HepG2 (cell line): ENCODE data around the gene CDC42EP5. TPM values are rescaled to one million over a fixed set of nuclear protein-coding genes. Genes with fewer than 3 reads are reported as not detected.

Source experiments
- BRCA1 ChIP-seq: sonication (generic); formaldehyde crosslinking; IDR thresholded peaks from 2 replicates; pipeline ENCODE4 v1.4.0; 2020; ENCODE audit warnings: missing genetic modification reagents
- CEBPB ChIP-seq: IDR thresholded peaks from 2 replicates; pipeline ENCODE4 v1.6.1; 2011; ENCODE audit warnings: low read depth, low read length, improper control_type of control experiment, borderline replicate concordance
- CHCHD3 ChIP-seq: sonication (generic); formaldehyde crosslinking; IDR thresholded peaks from 2 replicates; pipeline ENCODE4 v1.8.0; 2022; ENCODE audit warnings: mild to moderate bottlenecking, missing genetic modification reagents, moderate library complexity
- DBP ChIP-seq: sonication (generic); formaldehyde crosslinking; IDR thresholded peaks from 2 replicates; pipeline ENCODE4 v1.4.0; 2020; ENCODE audit warnings: missing genetic modification reagents; ENCODE audit errors: not compliant biosample characterization
- FOXC1 ChIP-seq: sonication (generic); formaldehyde crosslinking; IDR thresholded peaks from 2 replicates; pipeline ENCODE4 v1.8.0; 2022; ENCODE audit warnings: mild to moderate bottlenecking, missing genetic modification reagents, borderline replicate concordance
- HMG20B ChIP-seq: conservative IDR thresholded peaks from 2 replicates; pipeline ENCODE4 v1.6.1; 2016; ENCODE audit warnings: missing genetic modification reagents, missing compliant biosample characterization
- HNF4G ChIP-seq, 2 experiments: sonication (generic) in 1 of 2; formaldehyde crosslinking in 1 of 2; IDR thresholded peaks; 2 replicates each; pipeline versions ENCODE4 v1.4.0 to v1.6.1; 2011 to 2020; ENCODE audit warnings: borderline replicate concordance in 2 of 2, low read depth in 2 of 2, mild to moderate bottlenecking in 2 of 2, low read length in 1 of 2, missing genetic modification reagents in 1 of 2, moderate library complexity in 1 of 2
- HNRNPK ChIP-seq: fragments of 200-400 bp; formaldehyde crosslinking; IDR thresholded peaks from 2 replicates; pipeline ENCODE4 v1.6.1; 2018; ENCODE audit warnings: low read length, low read depth, moderate library complexity, mild to moderate bottlenecking; ENCODE audit not compliant: poor library complexity, severe bottlenecking
- KLF11 ChIP-seq: IDR thresholded peaks from 2 replicates; pipeline ENCODE4 v1.6.1; 2016; ENCODE audit warnings: missing compliant biosample characterization
- MEIS2 ChIP-seq: sonication (generic); formaldehyde crosslinking; IDR thresholded peaks from 2 replicates; pipeline ENCODE4 v1.9.0; 2021; ENCODE audit warnings: mild to moderate bottlenecking, missing genetic modification reagents
- NR2C2 ChIP-seq: sonication (generic); formaldehyde crosslinking; IDR thresholded peaks from 2 replicates; pipeline ENCODE4 v1.4.0; 2020; ENCODE audit warnings: missing genetic modification reagents, mild to moderate bottlenecking, moderate library complexity, borderline replicate concordance
- PLRG1 ChIP-seq: fragments of 450-650 bp; conservative IDR thresholded peaks from 2 replicates; pipeline ENCODE4 v1.6.1; 2016
- PRPF4 ChIP-seq: fragments of 200-400 bp; formaldehyde crosslinking; IDR thresholded peaks from 2 replicates; pipeline ENCODE4 v1.6.1; 2016; ENCODE audit warnings: low read length, low read depth; ENCODE audit not compliant: poor library complexity, severe bottlenecking
- SETDB1 ChIP-seq: sonication (generic); formaldehyde crosslinking; IDR thresholded peaks from 2 replicates; pipeline ENCODE4 v1.5.1; 2020; ENCODE audit warnings: missing genetic modification reagents, mild to moderate bottlenecking, borderline replicate concordance
- YEATS2 ChIP-seq: sonication (generic); formaldehyde crosslinking; IDR thresholded peaks from 2 replicates; pipeline ENCODE4 v1.4.0; 2020; ENCODE audit warnings: missing genetic modification reagents, borderline replicate concordance
- ZFP37 ChIP-seq: sonication (generic); formaldehyde crosslinking; IDR thresholded peaks from 2 replicates; pipeline ENCODE4 v1.4.0; 2020; ENCODE audit warnings: missing genetic modification reagents, borderline replicate concordance
- ZFX ChIP-seq: sonication (generic); formaldehyde crosslinking; IDR thresholded peaks from 2 replicates; pipeline ENCODE4 v1.4.0; 2020; ENCODE audit warnings: mild to moderate bottlenecking, low read depth, missing genetic modification reagents, moderate library complexity
- ZKSCAN5 ChIP-seq: sonication (generic); formaldehyde crosslinking; IDR thresholded peaks from 2 replicates; pipeline ENCODE4 v1.5.1; 2020; ENCODE audit warnings: mild to moderate bottlenecking, missing genetic modification reagents
- ZNF124 ChIP-seq: sonication (generic); formaldehyde crosslinking; IDR thresholded peaks from 2 replicates; pipeline ENCODE4 v1.4.0; 2020; ENCODE audit warnings: missing genetic modification reagents
- ZNF18 ChIP-seq: sonication (generic); formaldehyde crosslinking; IDR thresholded peaks from 2 replicates; pipeline ENCODE4 v1.8.0; 2022; ENCODE audit warnings: mild to moderate bottlenecking, missing genetic modification reagents; ENCODE audit not compliant: insufficient replicate concordance
- ZNF225 ChIP-seq: sonication (generic); formaldehyde crosslinking; IDR thresholded peaks from 2 replicates; pipeline ENCODE4 v1.4.0; 2020; ENCODE audit warnings: mild to moderate bottlenecking, missing genetic modification reagents
- ZNF235 ChIP-seq: sonication (generic); formaldehyde crosslinking; IDR thresholded peaks from 2 replicates; pipeline ENCODE4 v1.8.1; 2023; ENCODE audit warnings: mild to moderate bottlenecking, missing genetic modification reagents, borderline replicate concordance
- ZNF350 ChIP-seq: sonication (generic); formaldehyde crosslinking; IDR thresholded peaks from 2 replicates; pipeline ENCODE4 v1.4.0; 2020; ENCODE audit warnings: mild to moderate bottlenecking, low read depth, missing genetic modification reagents, borderline replicate concordance
- polyA plus RNA-seq, 8 experiments: library from polyadenylated mRNA; depleted of rRNA in 3 of 8; stranded (reverse) in 7 of 8; unstranded in 1 of 8; fragments of >200 nt; fragmentation: Illumina TruSeq in 4 of 8; extraction: Trizol in 4 of 8; gene quantifications; 2 replicates each; pipeline versions ENCODE4 v1.2.1 to v1.2.3, GENCODE V29; 2011 to 2016; ENCODE audit warnings: low read depth in 4 of 8, missing spikeins in 1 of 8, mixed read lengths in 1 of 8; ENCODE audit not compliant: insufficient read depth in 1 of 8
- total RNA-seq, 5 experiments: library from RNA; depleted of rRNA; stranded (reverse); fragments of >200 nt; fragmentation: Illumina TruSeq; extraction: Trizol; gene quantifications; 2 replicates each; pipeline ENCODE4 v1.2.3, GENCODE V29; 2016; ENCODE audit warnings: low read depth in 1 of 5
- TF ChIP-seq, protein P1 (sequence below): conservative IDR thresholded peaks from 2 replicates; pipeline ENCODE4 v1.6.1; 2018; ENCODE audit warnings: missing genetic modification reagents
- TF ChIP-seq, protein P2 (sequence below): IDR thresholded peaks from 2 replicates; pipeline ENCODE4 v1.6.1; 2012; ENCODE audit warnings: low read depth, low read length, improper control_type of control experiment

Gene CDC42EP5
- total and polyA plus RNA-seq, 2 of the 13 experiments (the other 11 are each of a cell fraction or from before 2014, with no cell fraction given) = 0.41 to 1.6 TPM

DNA sequence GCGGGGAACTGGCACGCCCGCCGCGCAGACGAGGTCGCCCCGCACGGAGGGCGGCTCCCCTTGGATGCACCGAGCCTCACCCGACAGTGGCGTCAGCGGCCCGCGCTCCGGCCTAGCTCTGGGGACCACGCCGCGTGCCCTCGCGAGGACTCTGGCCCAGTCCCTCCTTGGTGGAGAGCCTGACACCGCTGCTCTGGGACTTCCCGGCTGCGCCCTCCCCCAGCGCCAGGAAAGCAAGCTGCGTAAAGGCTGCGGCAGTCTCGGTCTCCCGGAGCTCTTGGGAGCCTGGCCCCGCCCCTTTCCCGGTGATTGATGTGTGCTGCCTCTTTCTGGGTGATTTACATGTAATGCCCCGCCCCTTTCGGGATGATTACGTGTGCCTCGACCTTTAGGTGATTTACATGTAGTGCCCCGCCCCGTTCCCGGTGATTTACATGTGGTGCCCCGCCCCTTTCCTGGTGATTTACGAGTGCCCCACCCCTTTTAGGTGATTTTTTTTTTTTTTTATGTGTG is 9.5 kb downstream of the CDC42EP5 start, which contains the start of gene LENG9 (continued):
- TF ChIP-seq FOXC1 (CRISPR knock-in tag) (no peak), YEATS2 (CRISPR knock-in tag) (no peak; the same call in 1 of the 2 replicates), ZNF225 (CRISPR knock-in tag) (no peak), ZKSCAN5 (CRISPR knock-in tag) (no peak), ZNF18 (peak; percentile 72), PLRG1 (no peak), NR2C2 (CRISPR knock-in tag) (no peak), ZFP37 (CRISPR knock-in tag) (peak; percentile 60; the same call in 1 of the 2 replicates), ZFX (CRISPR knock-in tag) (peak; percentile 85), HNF4G (IDR thresholded peaks at IDR 0.05; ENCODE audit: borderline replicate concordance, low read depth, low read length) (no peak), HNF4G (CRISPR knock-in tag; IDR thresholded peaks at IDR 0.05; ENCODE audit: borderline replicate concordance, low read depth) (no peak), SETDB1 (CRISPR knock-in tag) (no peak), HMG20B (CRISPR knock-in tag) (no peak), PRPF4 (no peak), DBP (CRISPR knock-in tag) (no peak), ZNF235 (CRISPR knock-in tag) (no peak), ZNF124 (no peak), CEBPB (no peak), CHCHD3 (no peak), MEIS2 (no peak), HNRNPK (no peak), KLF11 (CRISPR knock-in tag) (no peak), ZNF350 (CRISPR knock-in tag) (no peak; the same call in 1 of the 2 replicates), BRCA1 (CRISPR knock-in tag) (peak; percentile 42; the same call in 1 of the 2 replicates)
- TF ChIP-seq, protein P1, sequence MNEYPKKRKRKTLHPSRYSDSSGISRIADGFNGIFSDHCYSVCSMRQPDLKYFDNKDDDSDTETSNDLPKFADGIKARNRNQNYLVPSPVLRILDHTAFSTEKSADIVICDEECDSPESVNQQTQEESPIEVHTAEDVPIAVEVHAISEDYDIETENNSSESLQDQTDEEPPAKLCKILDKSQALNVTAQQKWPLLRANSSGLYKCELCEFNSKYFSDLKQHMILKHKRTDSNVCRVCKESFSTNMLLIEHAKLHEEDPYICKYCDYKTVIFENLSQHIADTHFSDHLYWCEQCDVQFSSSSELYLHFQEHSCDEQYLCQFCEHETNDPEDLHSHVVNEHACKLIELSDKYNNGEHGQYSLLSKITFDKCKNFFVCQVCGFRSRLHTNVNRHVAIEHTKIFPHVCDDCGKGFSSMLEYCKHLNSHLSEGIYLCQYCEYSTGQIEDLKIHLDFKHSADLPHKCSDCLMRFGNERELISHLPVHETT (CRISPR knock-in tag) = 0 out of 2 replicates have a peak, but pooled peaks have one; percentile 35
- TF ChIP-seq, protein P2, sequence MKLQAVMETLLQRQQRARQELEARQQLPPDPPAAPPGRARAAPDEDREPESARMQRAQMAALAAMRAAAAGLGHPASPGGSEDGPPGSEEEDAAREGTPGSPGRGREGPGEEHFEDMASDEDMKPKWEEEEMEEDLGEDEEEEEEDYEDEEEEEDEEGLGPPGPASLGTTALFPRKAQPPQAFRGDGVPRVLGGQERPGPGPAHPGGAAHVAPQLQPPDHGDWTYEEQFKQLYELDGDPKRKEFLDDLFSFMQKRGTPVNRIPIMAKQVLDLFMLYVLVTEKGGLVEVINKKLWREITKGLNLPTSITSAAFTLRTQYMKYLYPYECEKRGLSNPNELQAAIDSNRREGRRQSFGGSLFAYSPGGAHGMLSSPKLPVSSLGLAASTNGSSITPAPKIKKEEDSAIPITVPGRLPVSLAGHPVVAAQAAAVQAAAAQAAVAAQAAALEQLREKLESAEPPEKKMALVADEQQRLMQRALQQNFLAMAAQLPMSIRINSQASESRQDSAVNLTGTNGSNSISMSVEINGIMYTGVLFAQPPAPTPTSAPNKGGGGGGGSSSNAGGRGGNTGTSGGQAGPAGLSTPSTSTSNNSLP = peak; percentile 68
